Activated gamma-delta T cell treated with anti-CD3 and anti-CD28 coated beads, Interleukin-2, amount 50 U/mL, for 16 hours (primary cell): ENCODE measurements around the gene SNCAIP.

Experiments used
- DNase-seq: peaks from one replicate; pipeline ENCODE4 v3.0.0-alpha.2; 2020; ENCODE audit warnings: low read depth

SNCAIP gene

GRCh38 chr5:122426301-122426700 lies 114.3 kb downstream of the SNCAIP start:
- DNase-seq: no peak

- no peak for DNase-seq
Observed at GRCh38 chr5:122427621-122428020, 115.6 kb downstream of the SNCAIP start.

GRCh38 chr5:122429545-122430318 lies 117.7 kb downstream of the SNCAIP start:
- DNase-seq: no peak

GRCh38 chr5:122430319-122430586 lies 118.2 kb downstream of the SNCAIP start:
- no peak for DNase-seq

- DNase-seq: no peak
Observed at GRCh38 chr5:122431298-122431697, 119.3 kb downstream of the SNCAIP start.

- no peak for DNase-seq
Observed at GRCh38 chr5:122434205-122434970, 122.4 kb downstream of the SNCAIP start.

GRCh38 chr5:122435234-122435633 lies 123.2 kb downstream of the SNCAIP start:
- no peak for DNase-seq

- no peak for DNase-seq
Observed at GRCh38 chr5:122435761-122436160, 123.7 kb downstream of the SNCAIP start.

GRCh38 chr5:122436615-122437014 lies 124.6 kb downstream of the SNCAIP start:
- DNase-seq: no peak

- no peak for DNase-seq
Observed at GRCh38 chr5:122439645-122440044, 127.6 kb downstream of the SNCAIP start.

GRCh38 chr5:122442938-122443337 lies 130.9 kb downstream of the SNCAIP start:
- no peak for DNase-seq

GRCh38 chr5:122444411-122444810 lies 132.4 kb downstream of the SNCAIP start:
- DNase-seq: no peak

GRCh38 chr5:122445070-122445469 lies 133.0 kb downstream of the SNCAIP start:
- no peak for DNase-seq

- DNase-seq: no peak
Observed at GRCh38 chr5:122447072-122447471, 135.0 kb downstream of the SNCAIP start.

GRCh38 chr5:122447879-122448278 lies 135.8 kb downstream of the SNCAIP start:
- no peak for DNase-seq

GRCh38 chr5:122454541-122454940 lies 142.5 kb downstream of the SNCAIP start:
- no peak for DNase-seq

GRCh38 chr5:122455939-122456338 lies 143.9 kb downstream of the SNCAIP start:
- no peak for DNase-seq

GRCh38 chr5:122457178-122457826 lies 145.3 kb downstream of the SNCAIP start:
- DNase-seq: no peak

- DNase-seq: no peak
Observed at GRCh38 chr5:122458278-122458872, 146.3 kb downstream of the SNCAIP start.

- DNase-seq: no peak
Observed at GRCh38 chr5:122462486-122462885, 150.4 kb downstream of the SNCAIP start.

- DNase-seq: no peak
Observed at GRCh38 chr5:122463221-122463620, 151.2 kb downstream of the SNCAIP start.

GRCh38 chr5:122464191-122464590 lies 152.2 kb downstream of the SNCAIP start:
- no peak for DNase-seq
